Measurements from ENCODE around the gene PFKFB3. TPM values are rescaled to one million over a fixed set of nuclear protein-coding genes. Genes with fewer than 3 reads are reported as not detected.
A peak's percentile ranks its signal among the peaks of the same experiment; 100 is the strongest.

The PFKFB3 gene
- total and polyA plus RNA-seq, 2 of the 13 experiments (the other 11 are each of a cell fraction or from before 2014, with no cell fraction given): 1.2 to 13.3 TPM

- TF ChIP-seq FIP1L1 (IDR thresholded peaks at IDR 0.05; ENCODE audit: borderline replicate concordance, insufficient read depth, low read depth, low read length) (no peak), ZSCAN9 (CRISPR knock-in tag; IDR thresholded peaks at IDR 0.05; ENCODE audit: borderline replicate concordance) (peak; percentile 56; the same call in 1 of the 2 replicates), ZNF883 (CRISPR knock-in tag; IDR thresholded peaks at IDR 0.05; ENCODE audit: not compliant biosample characterization) (peak; percentile 80), ZNF574 (CRISPR knock-in tag; IDR thresholded peaks at IDR 0.05) (peak; percentile 78), ZNF496 (CRISPR knock-in tag; IDR thresholded peaks at IDR 0.05; ENCODE audit: insufficient replicate concordance) (no peak), STAT5B (CRISPR knock-in tag; IDR thresholded peaks at IDR 0.05) (no peak), ATF3 (CRISPR knock-in tag; IDR thresholded peaks at IDR 0.05) (no peak), GATA4 (IDR thresholded peaks at IDR 0.05; ENCODE audit: borderline replicate concordance, low read depth) (peak; percentile 75; the same call in 1 of the 2 replicates), NFKB2 (CRISPR knock-in tag; IDR thresholded peaks at IDR 0.05; ENCODE audit: borderline replicate concordance) (peak; percentile 72; the same call in 1 of the 2 replicates), ZNF280B (CRISPR knock-in tag; IDR thresholded peaks at IDR 0.05; ENCODE audit: borderline replicate concordance) (peak; percentile 89), SRY (CRISPR knock-in tag; IDR thresholded peaks at IDR 0.05) (peak; percentile 84; the same call in 1 of the 2 replicates), MIXL1 (CRISPR knock-in tag; IDR thresholded peaks at IDR 0.05) (peak; percentile 34; the same call in 1 of the 2 replicates), HOXA7 (CRISPR knock-in tag; IDR thresholded peaks at IDR 0.05) (no peak), UBTF (CRISPR knock-in tag; IDR thresholded peaks at IDR 0.05) (peak; percentile 59), MLXIP (CRISPR knock-in tag; IDR thresholded peaks at IDR 0.05; ENCODE audit: borderline replicate concordance) (no peak), ZBTB26 (CRISPR knock-in tag; IDR thresholded peaks at IDR 0.05; ENCODE audit: borderline replicate concordance) (peak; percentile 40; the same call in 1 of the 2 replicates)
Observed at GRCh38 chr10:6202684-6203330, at the start of gene PFKFB3 (continued).
